ENCODE data around the gene ISY1. TPM values are rescaled to one million over a fixed set of nuclear protein-coding genes. Genes with fewer than 3 reads are reported as not detected.

The ISY1 gene
- total RNA-seq, result 25.8 and 25.9 TPM in 2 replicates

DNA sequence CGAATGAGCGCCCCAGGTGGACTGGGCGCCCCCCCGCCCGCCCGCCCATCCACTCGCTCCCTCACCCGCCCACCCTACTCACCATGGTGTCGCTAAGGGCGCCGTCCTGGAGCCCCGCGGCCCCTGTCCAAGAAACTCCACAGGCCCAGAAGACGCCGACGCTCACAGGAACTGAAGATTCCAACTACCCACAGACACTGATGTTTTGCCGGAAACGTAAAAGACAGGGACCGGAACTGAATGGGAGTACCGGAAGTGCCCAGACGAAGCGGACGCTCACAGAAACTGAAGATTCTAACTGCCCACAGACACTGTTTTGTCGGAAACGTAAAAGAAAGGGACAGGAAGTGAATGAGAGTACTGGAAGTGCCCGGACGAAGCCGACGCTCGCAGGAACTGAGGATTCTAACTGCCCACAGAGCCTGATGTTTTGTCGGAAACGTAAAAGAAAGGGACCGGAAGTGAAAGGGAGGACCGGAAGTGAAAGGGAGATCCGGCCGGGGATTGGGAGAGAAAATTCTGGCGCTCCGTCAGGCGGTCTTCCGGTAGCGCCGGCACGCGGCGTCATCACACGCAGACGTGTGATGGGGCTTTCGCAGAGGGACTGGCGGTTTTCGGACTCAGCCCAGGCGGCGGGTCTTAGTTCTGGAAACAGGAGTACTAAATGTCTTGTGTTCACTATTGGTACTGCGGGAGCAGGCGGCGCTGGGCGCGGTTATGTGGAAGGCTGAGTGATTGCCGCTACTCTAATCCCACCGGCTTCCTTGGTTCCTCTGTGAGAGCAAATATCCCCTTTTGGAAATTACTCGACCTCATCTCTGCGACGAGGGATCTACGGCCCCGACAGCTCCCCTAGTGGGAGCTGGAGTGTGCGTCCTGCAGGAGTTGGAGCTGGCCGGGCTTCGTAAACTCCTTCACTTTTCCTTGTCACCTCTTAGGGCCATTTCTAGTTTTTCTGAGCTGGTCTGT is at the start of gene ISY1:
Gene ISY1 (minus strand): TSS at position 173 of the 969 bp plus-strand sequence. CDS start 88 bp downstream, at position 85.

DNA sequence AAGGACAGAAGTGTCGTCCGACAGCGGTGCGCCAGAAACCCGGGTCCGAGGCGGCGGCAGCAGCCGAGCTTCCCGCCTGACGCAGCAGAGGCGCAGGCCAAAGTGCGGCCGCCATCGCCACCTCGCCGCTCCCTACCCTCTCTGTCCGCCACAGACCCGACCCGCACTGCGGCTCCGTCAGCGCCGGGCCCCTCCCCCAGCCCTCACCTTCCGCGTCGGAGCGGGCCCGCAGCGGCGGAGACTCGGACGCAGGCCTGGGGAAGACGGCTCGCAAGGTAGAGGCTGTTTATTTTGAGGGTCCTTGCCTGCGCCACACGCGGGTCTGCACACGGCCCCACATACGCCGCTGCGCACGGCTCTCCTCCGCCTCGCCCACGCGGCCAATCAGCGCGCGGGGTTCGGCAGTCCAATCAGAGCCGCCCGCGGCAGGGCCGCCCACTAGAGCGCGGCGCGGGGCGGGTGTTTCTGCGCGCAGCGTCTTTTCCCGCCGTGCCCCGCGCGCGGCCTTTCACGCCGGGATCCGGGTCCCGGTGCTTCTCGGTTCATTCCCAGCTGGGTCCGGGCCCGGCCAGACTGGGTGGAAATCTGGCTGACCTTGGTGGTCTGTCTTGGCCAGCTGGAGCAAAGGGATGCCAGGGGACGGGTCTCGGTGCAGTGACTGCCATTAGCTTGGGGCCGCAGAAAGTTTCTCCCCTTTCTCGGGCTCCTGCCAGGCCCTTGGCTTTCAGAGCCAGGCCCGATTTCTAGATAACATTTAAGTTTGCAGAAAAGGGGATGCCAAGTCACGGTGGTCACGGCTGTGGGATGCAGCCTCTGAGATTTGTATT is 22.9 kb upstream of the ISY1 start, which contains the start of gene CNBP:
Gene CNBP (minus strand): TSS at position 328 of the 827 bp plus-strand sequence. CDS start 12,139 bp downstream, outside the sequence.

DNA sequence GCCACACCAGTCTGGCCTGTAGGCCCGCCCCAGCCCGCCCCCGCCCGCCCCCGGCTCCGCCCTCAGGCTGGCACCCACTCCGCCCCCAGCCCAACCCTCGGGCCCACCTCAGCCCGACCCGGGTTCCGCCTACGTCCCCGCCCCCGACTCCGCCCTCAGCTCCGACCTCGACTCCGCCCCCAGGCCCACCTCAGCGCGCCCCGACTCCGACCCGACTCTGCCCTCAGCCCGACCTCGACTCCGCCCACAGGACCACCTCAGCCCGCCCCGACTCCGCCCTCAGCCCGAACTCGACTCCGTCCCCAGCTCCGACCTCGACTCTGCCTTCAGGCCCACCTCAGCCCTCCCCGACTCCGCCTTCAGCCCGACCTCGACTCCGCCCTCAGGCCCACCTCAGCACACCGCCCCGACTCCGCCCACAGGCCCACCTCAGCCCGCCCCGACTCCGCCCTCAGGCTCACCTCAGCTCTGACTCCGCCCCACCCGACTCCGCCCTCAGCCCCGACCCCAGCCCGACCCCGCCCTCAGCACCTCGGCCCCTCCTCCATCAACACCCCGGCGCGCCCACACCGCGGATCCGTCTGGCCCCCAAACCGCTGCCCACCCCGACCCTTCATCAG is 39.0 kb downstream of the ISY1 start, which contains the start of gene RAB43:
Gene RAB43 (minus strand): TSS at position 13 of the 620 bp plus-strand sequence. CDS start 315 bp downstream, outside the sequence.

Other genes starting within 250 kb of the ISY1 start
- 0.14 TPM in 1 of 2 replicates, not detected in the other for gene CFAP92, start 167.0 kb downstream of the ISY1 start, total RNA-seq
- gene EFCC1, start 159.8 kb downstream of the ISY1 start, total RNA-seq, result under 0.01 and 0.86 TPM in 2 replicates
- gene GP9, start 100.3 kb downstream of the ISY1 start, total RNA-seq, result not detected in 2 replicates
- 21.4 and 38.2 TPM in 2 replicates for gene RAB43, start 39.3 kb downstream of the ISY1 start, total RNA-seq
- gene CNBP, start 22.8 kb upstream of the ISY1 start, total RNA-seq, result 264 and 269 TPM in 2 replicates
- gene COPG1, start 88.5 kb upstream of the ISY1 start, total RNA-seq, result 452 and 528 TPM in 2 replicates
- gene HMCES, start 117.8 kb upstream of the ISY1 start, total RNA-seq, result 20.9 and 22.8 TPM in 2 replicates